Liver (tissue), 3 donors: ENCODE results near the gene PLXNB1.
"Not testable (repeated sequence)": the region's sequence is repeated elsewhere in the genome, so short reads cannot be mapped to it uniquely, and the experiment has no call there.

Source experiments
- RAD21 ChIP-seq, 2 donors: IDR thresholded peaks; 2 replicates each; pipeline ENCODE4 v1.6.1; 2016; ENCODE audit warnings: antibody characterized with exemption in 2 of 2, mild to moderate bottlenecking in 2 of 2
- TF ChIP-seq, protein P1 (sequence below): IDR thresholded peaks from 2 replicates; pipeline ENCODE4 v1.6.1; 2016; ENCODE audit warnings: antibody characterized with exemption
- TF ChIP-seq, protein P2 (sequence below): IDR thresholded peaks from 2 replicates; pipeline ENCODE4 v1.6.1; 2016; ENCODE audit warnings: antibody characterized with exemption, mild to moderate bottlenecking
- TF ChIP-seq, protein P3 (sequence below): fragments of 150-350 bp; IDR thresholded peaks from 2 replicates; pipeline ENCODE4 v1.5.1; 2017; ENCODE audit warnings: improper control_type of control experiment, low read depth, low read length; ENCODE audit not compliant: missing input control
- donor health status: healthy.
- donor health status: healthy.

DNA sequence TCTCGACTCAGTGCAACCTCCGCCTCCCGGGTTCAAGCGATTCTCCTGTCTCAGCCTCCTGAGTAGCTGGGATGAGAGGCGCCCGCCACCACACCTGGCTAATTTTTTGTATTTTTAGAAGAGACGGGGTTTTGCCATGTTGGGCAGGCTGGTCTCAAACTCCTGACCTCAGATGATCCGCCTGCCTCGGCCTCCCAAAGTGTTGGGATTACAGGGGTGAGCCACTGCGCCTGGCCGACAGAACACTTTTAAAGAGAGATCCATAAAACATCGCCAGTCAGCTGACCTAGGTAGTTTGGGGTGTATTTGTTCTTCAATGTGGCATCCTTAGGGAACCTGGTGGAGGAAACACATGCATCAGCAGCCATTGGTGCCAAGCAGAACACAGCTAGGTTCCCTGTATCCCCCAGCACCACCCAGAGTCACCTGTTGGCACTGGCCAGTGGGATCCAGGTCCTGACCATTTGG, 28.4 kb downstream of the PLXNB1 start:
- TF ChIP-seq, protein P1, sequence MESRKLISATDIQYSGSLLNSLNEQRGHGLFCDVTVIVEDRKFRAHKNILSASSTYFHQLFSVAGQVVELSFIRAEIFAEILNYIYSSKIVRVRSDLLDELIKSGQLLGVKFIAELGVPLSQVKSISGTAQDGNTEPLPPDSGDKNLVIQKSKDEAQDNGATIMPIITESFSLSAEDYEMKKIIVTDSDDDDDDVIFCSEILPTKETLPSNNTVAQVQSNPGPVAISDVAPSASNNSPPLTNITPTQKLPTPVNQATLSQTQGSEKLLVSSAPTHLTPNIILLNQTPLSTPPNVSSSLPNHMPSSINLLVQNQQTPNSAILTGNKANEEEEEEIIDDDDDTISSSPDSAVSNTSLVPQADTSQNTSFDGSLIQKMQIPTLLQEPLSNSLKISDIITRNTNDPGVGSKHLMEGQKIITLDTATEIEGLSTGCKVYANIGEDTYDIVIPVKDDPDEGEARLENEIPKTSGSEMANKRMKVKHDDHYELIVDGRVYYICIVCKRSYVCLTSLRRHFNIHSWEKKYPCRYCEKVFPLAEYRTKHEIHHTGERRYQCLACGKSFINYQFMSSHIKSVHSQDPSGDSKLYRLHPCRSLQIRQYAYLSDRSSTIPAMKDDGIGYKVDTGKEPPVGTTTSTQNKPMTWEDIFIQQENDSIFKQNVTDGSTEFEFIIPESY = not testable (repeated sequence)
- TF ChIP-seq, protein P2, sequence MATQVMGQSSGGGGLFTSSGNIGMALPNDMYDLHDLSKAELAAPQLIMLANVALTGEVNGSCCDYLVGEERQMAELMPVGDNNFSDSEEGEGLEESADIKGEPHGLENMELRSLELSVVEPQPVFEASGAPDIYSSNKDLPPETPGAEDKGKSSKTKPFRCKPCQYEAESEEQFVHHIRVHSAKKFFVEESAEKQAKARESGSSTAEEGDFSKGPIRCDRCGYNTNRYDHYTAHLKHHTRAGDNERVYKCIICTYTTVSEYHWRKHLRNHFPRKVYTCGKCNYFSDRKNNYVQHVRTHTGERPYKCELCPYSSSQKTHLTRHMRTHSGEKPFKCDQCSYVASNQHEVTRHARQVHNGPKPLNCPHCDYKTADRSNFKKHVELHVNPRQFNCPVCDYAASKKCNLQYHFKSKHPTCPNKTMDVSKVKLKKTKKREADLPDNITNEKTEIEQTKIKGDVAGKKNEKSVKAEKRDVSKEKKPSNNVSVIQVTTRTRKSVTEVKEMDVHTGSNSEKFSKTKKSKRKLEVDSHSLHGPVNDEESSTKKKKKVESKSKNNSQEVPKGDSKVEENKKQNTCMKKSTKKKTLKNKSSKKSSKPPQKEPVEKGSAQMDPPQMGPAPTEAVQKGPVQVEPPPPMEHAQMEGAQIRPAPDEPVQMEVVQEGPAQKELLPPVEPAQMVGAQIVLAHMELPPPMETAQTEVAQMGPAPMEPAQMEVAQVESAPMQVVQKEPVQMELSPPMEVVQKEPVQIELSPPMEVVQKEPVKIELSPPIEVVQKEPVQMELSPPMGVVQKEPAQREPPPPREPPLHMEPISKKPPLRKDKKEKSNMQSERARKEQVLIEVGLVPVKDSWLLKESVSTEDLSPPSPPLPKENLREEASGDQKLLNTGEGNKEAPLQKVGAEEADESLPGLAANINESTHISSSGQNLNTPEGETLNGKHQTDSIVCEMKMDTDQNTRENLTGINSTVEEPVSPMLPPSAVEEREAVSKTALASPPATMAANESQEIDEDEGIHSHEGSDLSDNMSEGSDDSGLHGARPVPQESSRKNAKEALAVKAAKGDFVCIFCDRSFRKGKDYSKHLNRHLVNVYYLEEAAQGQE = not testable (repeated sequence)
- TF ChIP-seq, protein P3, sequence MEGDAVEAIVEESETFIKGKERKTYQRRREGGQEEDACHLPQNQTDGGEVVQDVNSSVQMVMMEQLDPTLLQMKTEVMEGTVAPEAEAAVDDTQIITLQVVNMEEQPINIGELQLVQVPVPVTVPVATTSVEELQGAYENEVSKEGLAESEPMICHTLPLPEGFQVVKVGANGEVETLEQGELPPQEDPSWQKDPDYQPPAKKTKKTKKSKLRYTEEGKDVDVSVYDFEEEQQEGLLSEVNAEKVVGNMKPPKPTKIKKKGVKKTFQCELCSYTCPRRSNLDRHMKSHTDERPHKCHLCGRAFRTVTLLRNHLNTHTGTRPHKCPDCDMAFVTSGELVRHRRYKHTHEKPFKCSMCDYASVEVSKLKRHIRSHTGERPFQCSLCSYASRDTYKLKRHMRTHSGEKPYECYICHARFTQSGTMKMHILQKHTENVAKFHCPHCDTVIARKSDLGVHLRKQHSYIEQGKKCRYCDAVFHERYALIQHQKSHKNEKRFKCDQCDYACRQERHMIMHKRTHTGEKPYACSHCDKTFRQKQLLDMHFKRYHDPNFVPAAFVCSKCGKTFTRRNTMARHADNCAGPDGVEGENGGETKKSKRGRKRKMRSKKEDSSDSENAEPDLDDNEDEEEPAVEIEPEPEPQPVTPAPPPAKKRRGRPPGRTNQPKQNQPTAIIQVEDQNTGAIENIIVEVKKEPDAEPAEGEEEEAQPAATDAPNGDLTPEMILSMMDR = not testable (repeated sequence)
- TF ChIP-seq RAD21 (IDR thresholded peaks at IDR 0.05) = not testable (repeated sequence)
